Cardiac fibroblast (primary cell): ENCODE results near the gene DYNC1I2.

Experiments used
- DNase-seq, 2 donors: peaks; one replicate each; pipeline versions ENCODE4 v3.0.0 to v3.0.0-alpha.2; 2010; ENCODE audit warnings: low read depth in 2 of 2
- H3K4me3 ChIP-seq, 2 donors: replicated peaks in 1 of 2; 1 replicate in 1 of 2; 2 replicates in 1 of 2; pipeline ENCODE4 v1.5.1; 2011; ENCODE audit warnings: low read depth in 2 of 2, low read length in 2 of 2, mild to moderate bottlenecking in 2 of 2, moderate library complexity in 1 of 2
- TF ChIP-seq, protein P1 (sequence below): IDR thresholded peaks from one replicate; pipeline ENCODE4 v1.5.1; 2011; ENCODE audit warnings: low read depth, mild to moderate bottlenecking, low read length, inconsistent platforms

Gene DYNC1I2

DNA sequence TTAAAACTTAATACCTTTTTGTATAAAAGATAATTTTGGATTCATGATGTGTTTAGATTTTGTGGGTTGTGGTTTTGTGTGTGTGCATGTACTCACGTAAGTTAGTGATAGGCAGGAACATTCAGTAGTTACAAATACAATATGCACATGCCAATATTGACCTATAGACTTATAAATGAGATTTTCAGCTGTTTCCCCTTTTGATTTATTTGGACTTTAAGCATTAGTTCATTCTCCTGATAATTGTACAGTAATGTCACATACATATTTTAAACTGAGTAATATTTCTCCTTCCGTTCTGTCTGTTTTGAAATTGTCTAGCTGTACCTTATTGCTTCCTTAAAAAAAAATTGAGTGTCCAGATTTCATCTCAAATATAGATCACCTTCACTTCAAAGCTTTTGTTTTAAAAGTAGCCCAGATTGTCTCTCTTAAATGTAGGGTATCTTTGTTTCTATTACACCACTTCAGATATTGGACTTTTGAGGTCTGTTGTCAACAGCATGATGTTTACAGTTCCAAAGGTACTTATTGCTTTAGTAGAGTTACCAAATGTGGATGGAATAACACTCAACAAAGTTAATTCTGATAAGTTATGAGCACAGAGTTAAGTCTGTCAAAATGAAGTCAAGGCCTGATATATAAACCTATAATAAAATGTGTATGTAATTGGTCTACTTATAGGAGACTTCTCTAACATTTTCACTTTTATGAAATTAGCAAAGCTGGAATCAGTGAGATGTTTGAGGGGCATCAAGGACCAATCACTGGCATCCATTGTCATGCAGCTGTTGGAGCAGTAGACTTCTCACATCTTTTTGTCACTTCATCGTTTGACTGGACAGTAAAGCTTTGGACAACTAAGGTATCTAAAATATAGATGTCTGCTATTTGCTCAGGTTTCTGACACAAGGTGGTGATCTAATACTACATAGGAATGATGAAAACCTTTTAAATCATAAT is 42.0 kb downstream of the DYNC1I2 start:
- no peak overlapping the region for H3K4me3 ChIP-seq
- TF ChIP-seq, protein P1, sequence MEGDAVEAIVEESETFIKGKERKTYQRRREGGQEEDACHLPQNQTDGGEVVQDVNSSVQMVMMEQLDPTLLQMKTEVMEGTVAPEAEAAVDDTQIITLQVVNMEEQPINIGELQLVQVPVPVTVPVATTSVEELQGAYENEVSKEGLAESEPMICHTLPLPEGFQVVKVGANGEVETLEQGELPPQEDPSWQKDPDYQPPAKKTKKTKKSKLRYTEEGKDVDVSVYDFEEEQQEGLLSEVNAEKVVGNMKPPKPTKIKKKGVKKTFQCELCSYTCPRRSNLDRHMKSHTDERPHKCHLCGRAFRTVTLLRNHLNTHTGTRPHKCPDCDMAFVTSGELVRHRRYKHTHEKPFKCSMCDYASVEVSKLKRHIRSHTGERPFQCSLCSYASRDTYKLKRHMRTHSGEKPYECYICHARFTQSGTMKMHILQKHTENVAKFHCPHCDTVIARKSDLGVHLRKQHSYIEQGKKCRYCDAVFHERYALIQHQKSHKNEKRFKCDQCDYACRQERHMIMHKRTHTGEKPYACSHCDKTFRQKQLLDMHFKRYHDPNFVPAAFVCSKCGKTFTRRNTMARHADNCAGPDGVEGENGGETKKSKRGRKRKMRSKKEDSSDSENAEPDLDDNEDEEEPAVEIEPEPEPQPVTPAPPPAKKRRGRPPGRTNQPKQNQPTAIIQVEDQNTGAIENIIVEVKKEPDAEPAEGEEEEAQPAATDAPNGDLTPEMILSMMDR = no peak
- no peak for DNase-seq

DNA sequence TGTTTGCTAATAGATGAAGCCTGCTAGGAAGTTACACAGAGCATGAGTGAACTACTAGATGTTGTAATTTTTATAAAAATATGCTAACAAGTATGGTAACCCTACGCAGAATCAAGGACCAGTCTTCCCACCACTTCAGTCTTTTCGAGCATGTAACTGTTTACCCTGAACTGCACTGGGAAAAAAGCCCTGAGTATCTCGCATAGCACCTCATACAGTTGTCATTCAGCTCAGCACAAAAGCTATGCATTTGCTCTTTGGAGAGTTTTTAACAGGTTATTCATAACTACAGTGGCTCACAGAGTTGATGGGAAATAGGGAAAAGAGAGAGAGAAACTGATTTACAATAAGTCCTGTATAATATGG is 42.7 kb downstream of the DYNC1I2 start:
- H3K4me3 ChIP-seq = no peak overlapping the region
- no peak for DNase-seq
- TF ChIP-seq, protein P1 = no peak

DNA sequence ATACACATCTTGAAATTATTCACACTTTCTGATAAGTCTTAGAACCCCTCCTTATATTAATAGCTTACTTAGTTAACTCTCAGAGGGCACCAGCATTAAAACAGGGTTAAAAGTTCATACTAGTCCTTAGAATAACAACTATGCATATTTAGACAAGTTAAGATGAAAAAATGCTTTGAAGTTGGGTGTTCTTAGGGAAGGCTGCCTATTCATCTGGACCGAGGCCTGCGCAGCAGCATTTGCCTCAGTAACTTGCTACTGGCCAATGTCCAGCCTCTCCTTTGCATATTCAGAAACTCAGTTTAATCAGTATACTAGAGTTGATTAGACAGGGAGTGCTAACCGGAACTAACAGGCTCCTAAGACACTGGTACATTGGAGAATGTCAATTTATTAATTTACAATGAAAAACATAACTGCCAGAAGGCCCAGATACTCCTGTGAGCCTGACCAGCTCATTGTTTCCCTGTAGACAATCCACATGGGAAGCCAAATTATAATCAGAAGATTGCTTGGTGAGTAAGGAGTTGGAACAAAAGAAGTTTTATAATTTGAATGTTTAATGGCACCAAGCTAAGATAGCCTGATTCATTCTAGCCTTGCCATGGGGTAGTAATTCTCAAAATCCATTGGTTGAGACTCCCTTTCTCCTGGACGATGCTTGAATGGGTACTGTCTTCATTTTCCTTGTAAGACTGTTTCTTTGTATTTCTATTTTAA is 48.9 kb downstream of the DYNC1I2 start:
- TF ChIP-seq, protein P1 = no peak
- H3K4me3 ChIP-seq = no peak overlapping the region
- no peak for DNase-seq

DNA sequence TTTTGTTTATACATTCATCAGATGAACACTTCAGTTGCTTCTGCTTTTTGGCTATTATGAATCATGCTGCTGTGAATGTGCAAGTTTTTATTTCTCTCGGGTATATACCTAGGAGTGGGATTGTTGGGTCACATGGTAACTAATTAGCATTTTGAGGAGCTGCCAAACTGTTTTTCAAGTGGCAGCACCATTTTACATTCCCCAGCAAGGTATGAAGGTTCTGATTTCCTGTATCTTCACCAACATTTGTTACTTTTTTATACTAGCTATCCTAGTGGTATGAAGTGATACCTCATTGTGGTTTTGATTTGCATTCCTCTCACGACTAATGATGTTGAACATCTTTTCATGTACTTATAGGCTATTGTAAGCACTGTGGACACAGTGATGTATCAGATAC is 53.9 kb downstream of the DYNC1I2 start:
- peak; percentile 4 to 40 for DNase-seq

DNA sequence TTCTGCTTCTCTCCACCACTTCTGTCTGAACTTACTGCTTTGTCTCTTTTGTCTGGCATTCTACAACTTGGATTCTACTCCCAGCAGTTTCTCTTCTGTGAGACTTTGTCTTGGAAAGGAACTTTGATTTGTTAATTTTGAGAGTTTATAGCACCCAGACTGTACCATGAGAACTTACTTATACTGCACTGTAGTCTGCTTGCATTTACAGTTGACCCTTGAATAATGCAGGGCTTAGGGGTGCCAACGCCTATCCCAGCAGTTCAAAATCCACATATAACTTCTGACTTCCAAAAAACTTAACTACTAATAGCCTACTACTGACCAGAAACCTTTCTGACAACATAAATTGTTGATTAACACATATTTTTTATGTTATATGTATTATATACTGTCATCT is 55.5 kb downstream of the DYNC1I2 start:
- TF ChIP-seq, protein P1 = no peak
- H3K4me3 ChIP-seq = no peak overlapping the region
- DNase-seq = no peak

More for the DNA sequence above, 53.9 kb downstream of the DYNC1I2 start:
- TF ChIP-seq, protein P1 = no peak
- H3K4me3 ChIP-seq = no peak overlapping the region

DNA sequence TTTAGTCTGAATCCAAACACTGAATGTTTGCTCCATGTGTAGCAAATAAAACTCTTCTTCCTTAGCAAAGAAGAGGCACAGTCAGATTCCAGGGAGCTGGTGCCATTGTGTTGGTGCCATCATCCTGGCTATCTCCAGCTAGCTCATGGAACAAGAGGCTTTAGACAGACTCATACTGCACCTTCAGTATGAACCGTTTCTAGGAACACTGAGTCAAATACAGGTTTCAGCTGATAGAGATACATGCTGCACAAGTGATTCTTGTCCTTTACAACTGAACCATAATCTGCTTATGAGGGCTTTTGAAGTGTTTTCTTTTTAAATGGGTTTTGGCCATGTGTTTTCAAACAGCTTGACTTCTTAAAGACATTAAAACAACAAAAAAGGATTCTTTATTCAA is 57.9 kb downstream of the DYNC1I2 start:
- TF ChIP-seq, protein P1 = no peak
- no peak for DNase-seq
- H3K4me3 ChIP-seq = no peak overlapping the region
